ENCODE results near the gene CST5. TPM values are rescaled to one million over a fixed set of nuclear protein-coding genes. Genes with fewer than 3 reads are reported as not detected.
"Not testable (repeated sequence)": the region's sequence is repeated elsewhere in the genome, so short reads cannot be mapped to it uniquely, and the experiment has no call there.

Gene CST5
- total RNA-seq, 1 donor, result not detected

- H3K4me3 ChIP-seq (ENCODE audit: low read depth, low read length), result no peak overlapping the region
- no peak for DNase-seq (ENCODE audit: low read depth)
- TF ChIP-seq, protein P1, sequence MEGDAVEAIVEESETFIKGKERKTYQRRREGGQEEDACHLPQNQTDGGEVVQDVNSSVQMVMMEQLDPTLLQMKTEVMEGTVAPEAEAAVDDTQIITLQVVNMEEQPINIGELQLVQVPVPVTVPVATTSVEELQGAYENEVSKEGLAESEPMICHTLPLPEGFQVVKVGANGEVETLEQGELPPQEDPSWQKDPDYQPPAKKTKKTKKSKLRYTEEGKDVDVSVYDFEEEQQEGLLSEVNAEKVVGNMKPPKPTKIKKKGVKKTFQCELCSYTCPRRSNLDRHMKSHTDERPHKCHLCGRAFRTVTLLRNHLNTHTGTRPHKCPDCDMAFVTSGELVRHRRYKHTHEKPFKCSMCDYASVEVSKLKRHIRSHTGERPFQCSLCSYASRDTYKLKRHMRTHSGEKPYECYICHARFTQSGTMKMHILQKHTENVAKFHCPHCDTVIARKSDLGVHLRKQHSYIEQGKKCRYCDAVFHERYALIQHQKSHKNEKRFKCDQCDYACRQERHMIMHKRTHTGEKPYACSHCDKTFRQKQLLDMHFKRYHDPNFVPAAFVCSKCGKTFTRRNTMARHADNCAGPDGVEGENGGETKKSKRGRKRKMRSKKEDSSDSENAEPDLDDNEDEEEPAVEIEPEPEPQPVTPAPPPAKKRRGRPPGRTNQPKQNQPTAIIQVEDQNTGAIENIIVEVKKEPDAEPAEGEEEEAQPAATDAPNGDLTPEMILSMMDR (IDR thresholded peaks at IDR 0.05; ENCODE audit: insufficient read depth, low read length), result no peak
These were observed 345 bp upstream of the CST5 start for GRCh38 chr20:23879811-23880374.

GRCh38 chr20:23878787-23879186, 761 bp downstream of the CST5 start:
- DNase-seq (ENCODE audit: low read depth), result no peak
- TF ChIP-seq, protein P1 (IDR thresholded peaks at IDR 0.05; ENCODE audit: insufficient read depth, low read length), result no peak
- H3K4me3 ChIP-seq (ENCODE audit: low read depth, low read length), result no peak overlapping the region

- DNase-seq (ENCODE audit: low read depth), result not testable (repeated sequence)
These were observed 1.5 kb downstream of the CST5 start for GRCh38 chr20:23878016-23878542.

DNA sequence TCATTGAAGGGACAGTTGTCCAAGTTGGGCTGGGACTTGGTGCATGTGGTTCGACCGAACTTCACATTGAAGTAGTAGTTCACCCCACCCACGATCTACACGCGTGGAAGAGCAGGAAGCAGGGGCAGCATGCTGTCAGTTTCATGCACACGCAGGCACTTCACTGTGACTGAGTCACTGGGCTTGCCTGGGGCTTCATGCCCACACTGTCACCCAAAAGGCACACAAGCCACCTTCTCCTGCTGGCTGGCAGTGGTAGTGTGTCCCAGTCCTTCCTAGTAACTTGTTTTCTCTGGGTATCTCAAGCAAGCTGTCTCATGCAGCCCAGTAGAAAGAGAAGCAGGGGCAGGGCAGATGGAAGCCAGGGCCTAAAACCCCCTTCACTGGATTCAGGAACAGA, 2.0 kb downstream of the CST5 start:
- TF ChIP-seq, protein P1 (IDR thresholded peaks at IDR 0.05; ENCODE audit: insufficient read depth, low read length), result no peak
- H3K4me3 ChIP-seq (ENCODE audit: low read depth, low read length), result no peak overlapping the region
- no peak for DNase-seq (ENCODE audit: low read depth)

More at GRCh38 chr20:23878016-23878542, 1.5 kb downstream of the CST5 start:
- not testable (repeated sequence) for H3K4me3 ChIP-seq (ENCODE audit: low read depth, low read length)

DNA sequence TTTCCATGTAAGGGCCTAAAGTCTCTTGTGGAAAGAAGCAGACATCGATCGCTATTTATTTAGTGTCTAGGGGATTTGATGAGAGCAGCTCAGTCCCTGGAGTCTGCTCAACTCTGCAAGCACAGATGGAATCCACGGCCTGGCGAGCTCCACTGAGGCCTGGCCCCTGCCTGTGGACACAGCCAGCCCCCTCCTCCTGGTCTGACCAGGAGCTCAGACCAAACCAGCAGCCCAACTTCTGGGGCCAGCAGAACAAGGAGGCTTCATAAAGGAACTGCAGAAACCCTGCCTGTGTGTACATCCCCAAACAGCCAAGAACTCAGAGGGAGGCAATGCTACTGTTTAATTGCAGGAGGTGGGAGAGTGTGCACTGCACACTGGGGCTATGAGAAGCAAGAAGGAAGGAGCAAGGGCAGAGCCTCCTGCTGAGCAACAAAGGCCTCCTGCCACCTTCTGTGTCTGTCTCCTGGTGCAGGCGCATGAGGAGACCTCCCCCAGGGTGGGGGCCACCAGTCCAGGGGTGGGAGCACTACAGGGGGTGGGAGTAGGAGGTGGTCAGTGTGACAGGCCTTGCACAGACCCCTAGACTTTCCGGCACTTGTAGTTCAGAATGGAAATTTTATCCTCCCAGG, 3.8 kb downstream of the CST5 start:
- TF ChIP-seq, protein P1 (IDR thresholded peaks at IDR 0.05; ENCODE audit: insufficient read depth, low read length), result no peak
- no peak overlapping the region for H3K4me3 ChIP-seq (ENCODE audit: low read depth, low read length)
- no peak for DNase-seq (ENCODE audit: low read depth)

DNA sequence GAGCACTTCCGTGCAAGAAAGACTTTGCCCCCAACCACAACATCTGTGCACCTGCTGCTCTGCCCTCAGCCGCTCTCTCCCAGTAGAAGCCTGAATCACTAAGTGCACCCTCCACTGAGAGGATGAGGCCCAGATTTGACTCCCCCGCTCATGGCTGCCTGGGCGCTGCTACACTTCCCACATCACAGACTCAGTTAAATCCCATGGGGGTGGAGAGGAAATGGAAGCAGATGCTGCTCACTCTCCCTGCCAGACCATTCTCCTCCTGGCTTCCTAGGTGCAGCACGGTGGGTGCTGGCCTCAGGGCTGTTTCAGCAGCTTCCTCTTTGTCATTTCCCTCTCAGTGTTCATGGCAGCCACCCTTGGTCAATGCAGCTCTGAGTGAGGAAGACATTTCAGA, 4.8 kb downstream of the CST5 start:
- no peak overlapping the region for H3K4me3 ChIP-seq (ENCODE audit: low read depth, low read length)
- DNase-seq (ENCODE audit: low read depth), result no peak
- TF ChIP-seq, protein P1 (IDR thresholded peaks at IDR 0.05; ENCODE audit: insufficient read depth, low read length), result no peak

GRCh38 chr20:23873370-23874015, 6.1 kb downstream of the CST5 start:
- TF ChIP-seq, protein P1 (IDR thresholded peaks at IDR 0.05; ENCODE audit: insufficient read depth, low read length), result no peak
- DNase-seq (ENCODE audit: low read depth), result no peak
- H3K4me3 ChIP-seq (ENCODE audit: low read depth, low read length), result no peak overlapping the region

All from fibroblast of the aortic adventitia (primary cell).